Memory B cell (primary cell): Measurements from ENCODE around the gene USP5.
"Not testable (repeated sequence)": the region's sequence is repeated elsewhere in the genome, so short reads cannot be mapped to it uniquely, and the experiment has no call there.

Experiments used
- ATAC-seq: fragments of 150-1000 bp; cut with Tn5 transposase; 2 replicates; pipeline ENCODE4 v1.10.0; 2021; ENCODE audit warnings: low read depth, mild to moderate bottlenecking, moderate library complexity
- DNase-seq, 2 donors: peaks; one replicate each; pipeline ENCODE4 v3.0.0; 2022; ENCODE audit warnings: low spot score in 2 of 2
- H3K27ac Mint-ChIP-seq: one replicate; pipeline ENCODE4 v1.8.0; 2022; ENCODE audit warnings: mild to moderate bottlenecking, moderate library complexity, mixed read lengths
- H3K27me3 Mint-ChIP-seq: one replicate; pipeline ENCODE4 v1.8.0; 2022; ENCODE audit warnings: mixed read lengths
- H3K36me3 Mint-ChIP-seq: one replicate; pipeline ENCODE4 v1.8.0; 2022; ENCODE audit warnings: mild to moderate bottlenecking, mixed read lengths
- H3K4me1 Mint-ChIP-seq: one replicate; pipeline ENCODE4 v1.8.0; 2022; ENCODE audit warnings: mixed read lengths
- H3K4me3 Mint-ChIP-seq: one replicate; pipeline ENCODE4 v1.8.0; 2022; ENCODE audit warnings: mild to moderate bottlenecking, moderate library complexity, mixed read lengths
- H3K9me3 Mint-ChIP-seq: one replicate; pipeline ENCODE4 v1.8.0; 2022; ENCODE audit warnings: mixed read lengths

The USP5 gene

DNA sequence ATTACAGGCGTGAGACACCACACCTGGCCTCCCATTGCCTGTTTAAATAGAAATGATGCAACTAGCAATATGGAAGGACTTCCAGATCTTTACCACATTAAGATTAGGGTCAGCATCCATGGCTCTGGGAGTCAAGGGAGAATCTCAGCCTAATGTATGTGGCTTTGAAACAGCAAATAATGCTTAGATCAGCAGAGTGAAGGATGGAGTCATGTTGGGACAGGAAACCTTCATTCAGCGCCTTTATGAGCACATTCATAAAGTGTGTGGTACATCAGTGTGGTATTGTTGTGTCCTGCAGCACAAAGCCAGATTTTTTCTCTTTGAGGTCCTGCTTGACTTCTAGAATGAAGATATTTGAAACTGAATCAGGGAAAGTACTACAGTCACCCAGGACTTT lies 36.4 kb downstream of the USP5 start:
- no peaks in the 10 kb centered on the region for H3K27me3 Mint-ChIP-seq
- H3K36me3 Mint-ChIP-seq: peaks cover 4% of the 10 kb centered on the region
- DNase-seq (no peak), ATAC-seq (no peak)
- H3K4me1 Mint-ChIP-seq: peaks cover 2% of the 10 kb centered on the region
- no peak overlapping the region for H3K4me3 Mint-ChIP-seq
- no peak overlapping the region for H3K27ac Mint-ChIP-seq
- no peaks in the 10 kb centered on the region for H3K9me3 Mint-ChIP-seq

DNA sequence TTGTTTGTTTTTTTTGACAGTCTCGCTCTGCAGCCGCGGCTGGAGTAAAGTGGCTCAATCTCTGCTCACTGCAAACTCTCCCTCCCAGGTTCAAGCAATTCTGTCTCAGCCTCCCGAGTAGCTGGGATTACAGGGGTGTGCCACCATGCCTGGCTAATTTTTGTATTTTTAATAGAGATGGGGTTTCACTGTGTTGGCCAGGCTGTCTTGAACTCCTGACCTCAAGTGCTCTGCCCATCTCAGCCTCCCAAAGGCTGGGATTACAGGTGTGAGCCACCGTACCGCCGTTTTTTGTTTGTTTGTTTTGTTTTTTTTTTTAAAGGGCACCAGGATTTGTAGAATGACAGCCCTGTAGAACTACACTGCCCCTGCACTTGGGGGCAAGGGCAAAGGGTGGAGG lies 36.8 kb downstream of the USP5 start:
- H3K27me3 Mint-ChIP-seq, DNase-seq, ATAC-seq, H3K27ac Mint-ChIP-seq, H3K4me3 Mint-ChIP-seq, H3K36me3 Mint-ChIP-seq, H3K4me1 Mint-ChIP-seq, H3K9me3 Mint-ChIP-seq: not testable (repeated sequence)

DNA sequence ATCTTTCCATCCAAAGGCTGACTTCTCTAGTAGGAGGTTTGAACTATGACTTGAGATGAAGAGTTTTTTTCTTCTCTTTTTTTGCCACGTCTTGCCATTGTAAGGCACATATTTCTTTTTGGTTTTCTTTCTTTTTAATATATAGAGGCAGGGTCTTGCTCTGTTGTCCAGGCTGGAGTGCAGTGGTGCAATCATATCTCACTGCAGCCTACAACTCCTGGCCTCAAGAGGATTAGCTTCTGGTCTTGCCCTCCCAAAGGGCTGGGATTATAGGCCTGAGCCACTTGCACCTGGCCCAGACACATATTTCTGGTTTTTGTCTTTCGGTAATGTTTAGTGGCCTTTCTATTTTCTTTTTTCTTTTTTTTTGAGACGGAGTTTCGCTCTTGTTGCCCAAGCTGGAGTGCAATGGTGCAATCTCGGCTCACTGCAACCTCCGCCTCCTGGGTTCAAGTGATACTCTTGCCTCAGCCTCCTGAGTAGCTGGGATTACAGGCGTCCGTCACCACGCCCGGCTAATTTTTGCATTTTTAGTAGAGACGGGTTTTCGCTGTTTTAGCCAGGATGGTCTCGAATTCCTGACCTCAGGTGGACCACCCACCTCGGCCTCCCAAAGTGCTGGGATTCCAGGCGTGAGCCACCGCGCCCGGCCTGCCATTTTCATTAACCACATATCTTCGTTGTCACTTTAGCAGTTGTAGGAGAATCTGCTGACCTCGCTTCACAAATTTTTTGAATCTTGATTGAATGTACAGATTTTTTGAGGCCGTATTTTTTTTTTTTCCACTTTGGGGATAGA lies 38.0 kb downstream of the USP5 start:
- not testable (repeated sequence) for H3K27me3 Mint-ChIP-seq, H3K36me3 Mint-ChIP-seq, H3K27ac Mint-ChIP-seq, H3K4me1 Mint-ChIP-seq, DNase-seq, H3K9me3 Mint-ChIP-seq, H3K4me3 Mint-ChIP-seq, ATAC-seq

DNA sequence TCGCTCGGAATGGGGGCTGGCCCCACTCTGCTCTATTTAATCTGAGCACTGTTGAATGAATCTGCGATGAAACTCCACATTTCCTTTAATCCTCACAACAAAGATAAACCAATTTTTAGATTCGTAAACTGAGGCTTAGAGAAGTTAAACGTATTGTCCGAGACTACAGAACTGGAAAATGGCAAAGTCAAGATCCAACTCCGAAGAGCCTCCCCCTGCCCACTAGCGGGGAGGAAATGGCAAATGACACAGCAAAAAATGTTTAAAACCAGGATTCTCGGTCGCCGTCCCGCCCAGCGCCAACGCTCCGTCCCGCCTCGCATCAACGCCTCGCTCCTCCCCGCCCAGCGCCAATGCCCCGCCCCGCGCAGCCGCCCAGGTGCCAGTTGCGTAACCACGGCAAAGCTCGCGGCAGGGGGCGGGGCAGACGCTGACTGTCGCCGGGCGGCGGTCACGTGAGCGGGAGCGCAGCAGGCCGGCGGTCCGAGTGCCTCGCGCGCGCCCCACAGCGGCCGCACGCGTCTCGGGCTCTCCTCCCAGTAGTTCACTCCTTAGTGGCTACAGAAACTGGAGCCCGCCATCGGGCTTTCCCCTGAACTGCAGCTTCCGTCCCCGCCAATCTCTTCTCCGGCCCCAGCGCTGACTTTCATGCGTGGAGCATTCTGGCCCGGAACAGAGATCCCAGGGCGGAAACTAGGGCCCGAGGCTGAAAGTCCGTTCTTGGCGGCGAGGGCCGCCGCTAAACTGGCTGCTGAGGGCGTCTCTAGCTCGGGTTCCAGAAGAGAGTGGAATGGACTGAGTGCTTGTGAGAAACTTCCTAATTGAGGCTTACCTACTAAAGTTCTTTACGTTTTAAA lies 39.1 kb downstream of the USP5 start:
- H3K4me1 Mint-ChIP-seq: peaks cover 2% of the 10 kb centered on the region
- DNase-seq: peak; percentile 96 to 98
- no peaks in the 10 kb centered on the region for H3K9me3 Mint-ChIP-seq
- H3K27ac Mint-ChIP-seq: peak overlapping the region; percentile 91
- H3K36me3 Mint-ChIP-seq: no peaks in the 10 kb centered on the region
- ATAC-seq: peak; percentile 92
- peak overlapping the region; percentile 85 for H3K4me3 Mint-ChIP-seq
- no peaks in the 10 kb centered on the region for H3K27me3 Mint-ChIP-seq

DNA sequence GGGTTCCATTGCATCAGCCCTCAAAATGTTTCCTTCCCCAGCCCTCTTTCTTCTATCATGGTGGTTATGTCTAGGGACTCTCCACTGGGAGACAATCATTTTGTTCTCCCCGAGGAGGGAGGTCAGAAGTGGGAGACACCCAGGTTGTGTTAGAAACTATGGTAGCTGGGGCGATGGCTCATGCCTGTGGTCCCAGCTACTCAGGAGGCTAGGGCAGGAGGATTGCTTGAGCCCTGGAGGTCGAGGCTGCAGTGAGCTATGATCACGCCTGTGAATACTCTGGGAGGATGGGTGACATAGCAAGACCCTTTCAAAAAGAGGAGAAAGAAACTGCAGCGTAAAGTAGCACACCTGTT lies 39.7 kb downstream of the USP5 start:
- peak overlapping the region; percentile 85 for H3K4me3 Mint-ChIP-seq
- no peaks in the 10 kb centered on the region for H3K27me3 Mint-ChIP-seq
- H3K9me3 Mint-ChIP-seq: no peaks in the 10 kb centered on the region
- no peaks in the 10 kb centered on the region for H3K36me3 Mint-ChIP-seq
- ATAC-seq (no peak), DNase-seq (no peak)
- H3K4me1 Mint-ChIP-seq: peaks cover 2% of the 10 kb centered on the region
- peak overlapping the region; percentile 91 for H3K27ac Mint-ChIP-seq

DNA sequence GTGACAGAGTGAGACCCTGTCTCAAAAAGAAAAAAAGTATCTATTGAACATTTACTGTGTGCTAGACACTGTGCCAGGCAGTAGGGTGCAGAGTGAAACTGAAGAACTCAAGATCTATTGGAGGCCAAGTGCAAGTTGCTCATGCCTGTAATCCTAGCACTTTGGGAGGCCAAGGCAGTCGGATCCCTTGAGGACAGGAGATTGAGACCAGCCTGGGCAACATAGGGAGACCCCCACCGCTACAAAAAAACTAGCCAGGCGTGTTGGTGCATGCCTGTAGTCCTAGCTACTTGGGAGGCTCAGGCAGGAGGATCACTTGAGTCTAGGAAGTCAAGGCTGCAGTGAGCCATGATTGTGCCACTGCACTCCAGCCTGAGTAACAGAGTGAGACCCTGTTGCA lies 40.7 kb downstream of the USP5 start:
- not testable (repeated sequence) for H3K4me1 Mint-ChIP-seq, H3K9me3 Mint-ChIP-seq, DNase-seq, H3K27me3 Mint-ChIP-seq, H3K36me3 Mint-ChIP-seq, ATAC-seq, H3K27ac Mint-ChIP-seq
- peak overlapping the region; percentile 24 for H3K4me3 Mint-ChIP-seq

DNA sequence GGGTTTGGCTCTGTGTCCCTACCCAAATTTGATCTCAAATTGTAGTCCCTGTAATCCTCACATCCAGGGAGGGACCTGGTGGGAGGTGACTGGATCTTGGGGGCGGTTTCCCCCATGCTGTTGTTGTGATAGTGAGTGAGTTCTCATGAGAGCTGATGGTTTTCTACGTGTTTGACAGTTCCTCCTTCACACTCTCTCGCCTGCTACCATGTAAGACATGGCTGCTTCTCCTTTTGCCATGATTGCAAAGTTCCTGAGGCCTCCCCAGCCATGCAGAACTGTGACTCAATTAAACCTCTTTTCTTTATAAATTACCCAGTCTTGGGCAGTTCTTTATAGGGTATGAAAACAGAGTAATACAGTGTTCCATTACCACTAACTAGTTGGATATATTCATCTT lies 42.4 kb downstream of the USP5 start:
- Mint-ChIP-seq H3K9me3 (no peaks in the 10 kb centered on the region), H3K27me3 (no peaks in the 10 kb centered on the region), H3K4me3 (no peak overlapping the region), H3K27ac (no peak overlapping the region), H3K4me1 (peaks cover 3% of the 10 kb centered on the region), H3K36me3 (no peaks in the 10 kb centered on the region)
- ATAC-seq (no peak), DNase-seq (no peak)

DNA sequence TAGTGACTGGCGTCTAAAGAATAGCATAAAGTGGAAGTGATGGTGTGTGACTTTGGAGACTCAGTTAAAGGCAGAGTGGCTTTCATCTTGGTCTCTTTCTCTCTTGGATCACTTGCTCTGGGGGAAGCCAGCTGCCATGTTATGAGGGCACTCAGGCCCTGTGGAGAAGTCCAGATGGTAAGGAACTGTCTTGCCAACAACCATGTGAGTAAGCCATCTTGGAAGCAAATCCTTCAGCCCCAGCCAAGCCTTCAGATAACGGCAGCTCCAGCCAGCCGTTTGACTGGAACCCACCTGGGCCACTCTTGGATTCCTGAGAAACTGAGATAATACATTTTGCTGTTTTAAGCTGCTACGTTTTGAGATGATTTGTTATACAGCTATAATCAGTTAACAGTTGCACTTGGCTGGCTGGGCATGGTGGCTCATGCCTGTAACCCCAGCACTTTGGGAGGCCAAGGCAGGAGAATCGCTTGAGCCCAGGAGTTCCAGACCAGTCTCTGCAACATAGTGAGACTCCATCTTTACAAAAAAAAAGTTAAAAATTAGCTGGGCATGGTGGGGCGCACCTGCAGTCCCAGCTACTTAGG lies 45.0 kb downstream of the USP5 start:
- no peaks in the 10 kb centered on the region for H3K36me3 Mint-ChIP-seq
- H3K4me3 Mint-ChIP-seq: no peak overlapping the region
- DNase-seq (no peak), ATAC-seq (no peak)
- no peak overlapping the region for H3K27ac Mint-ChIP-seq
- H3K4me1 Mint-ChIP-seq: peaks cover 4% of the 10 kb centered on the region
- H3K27me3 Mint-ChIP-seq: no peaks in the 10 kb centered on the region
- H3K9me3 Mint-ChIP-seq: no peaks in the 10 kb centered on the region

DNA sequence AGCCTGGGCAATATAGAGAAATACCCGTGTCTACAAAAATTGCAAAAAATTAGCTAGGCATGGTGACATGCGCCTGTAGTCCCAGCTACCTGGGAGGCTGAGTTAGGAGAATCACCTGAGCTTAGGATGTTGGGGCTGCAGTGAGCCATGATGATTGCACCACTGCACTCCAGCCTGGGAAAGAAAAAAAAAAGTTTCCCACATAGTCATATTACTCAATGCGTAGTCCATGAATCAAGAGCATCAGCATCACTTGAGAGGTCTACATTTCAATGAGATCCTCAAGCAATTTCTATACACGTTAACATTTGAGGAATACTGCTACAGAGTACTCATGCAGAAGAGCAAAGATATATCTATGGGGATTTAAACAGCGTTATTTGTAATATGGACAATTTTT lies 47.5 kb downstream of the USP5 start:
- H3K4me3 Mint-ChIP-seq: no peak overlapping the region
- no peaks in the 10 kb centered on the region for H3K9me3 Mint-ChIP-seq
- peaks cover 9% of the 10 kb centered on the region for H3K4me1 Mint-ChIP-seq
- no peak for DNase-seq
- H3K27me3 Mint-ChIP-seq: no peaks in the 10 kb centered on the region
- no peak overlapping the region for H3K27ac Mint-ChIP-seq
- ATAC-seq: no peak
- H3K36me3 Mint-ChIP-seq: no peaks in the 10 kb centered on the region

DNA sequence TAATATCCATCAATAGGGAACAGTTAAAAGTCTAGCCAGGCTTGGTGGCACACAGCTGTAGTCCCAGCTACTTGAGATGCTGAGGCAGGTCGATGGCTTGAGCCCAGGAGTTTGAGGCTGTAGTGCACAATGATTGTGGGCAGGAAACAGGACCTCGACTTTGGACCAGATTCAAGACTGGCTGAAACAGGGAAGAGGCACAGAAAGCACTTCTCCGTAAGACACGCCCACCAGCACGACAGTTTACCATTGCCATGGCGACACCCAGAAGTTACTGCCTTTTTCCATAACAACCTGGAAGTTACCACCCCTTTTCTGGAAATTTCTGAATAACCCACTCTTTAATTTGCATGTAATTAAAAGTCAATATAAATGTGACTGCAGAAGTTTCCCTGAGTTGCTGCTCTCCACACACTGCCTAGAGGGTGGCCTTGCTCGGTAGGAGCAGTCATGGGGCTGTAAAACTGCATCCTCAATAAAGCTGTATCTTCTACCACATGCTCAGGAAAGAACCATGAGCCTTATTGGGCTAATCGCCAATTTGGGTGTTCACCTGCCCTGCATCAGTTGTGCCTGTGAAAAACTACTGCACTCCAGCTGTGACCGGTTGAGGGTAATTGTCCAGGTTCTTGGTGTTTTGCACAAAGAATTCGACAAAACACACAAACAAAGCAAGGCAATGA lies 48.0 kb downstream of the USP5 start:
- H3K4me3 Mint-ChIP-seq: no peak overlapping the region
- no peak for DNase-seq

DNA sequence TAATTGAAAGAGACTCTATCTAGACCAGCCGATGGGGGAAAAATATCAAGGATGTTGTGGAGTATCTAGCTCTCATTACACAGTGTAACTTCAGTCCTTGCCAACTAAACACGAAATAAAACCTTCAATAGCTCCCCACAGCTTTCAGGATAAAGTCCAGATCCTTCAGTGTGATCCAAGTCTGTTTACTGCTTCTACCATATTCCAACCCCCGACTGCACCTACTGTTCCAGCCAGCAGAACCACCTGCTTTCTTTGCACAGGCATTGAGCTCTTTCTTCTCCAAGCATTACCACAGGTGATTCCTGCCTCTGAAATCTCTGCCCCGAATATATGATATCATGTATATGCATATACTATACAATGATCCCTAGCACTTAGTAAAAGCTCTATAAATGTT lies 50.5 kb downstream of the USP5 start:
- no peak for DNase-seq
- Mint-ChIP-seq H3K4me3 (no peak overlapping the region), H3K4me1 (peaks cover 9% of the 10 kb centered on the region), H3K9me3 (no peaks in the 10 kb centered on the region), H3K27ac (no peak overlapping the region), H3K36me3 (peaks cover 1% of the 10 kb centered on the region), H3K27me3 (no peaks in the 10 kb centered on the region)
- no peak for ATAC-seq

More for the DNA sequence above, 48.0 kb downstream of the USP5 start:
- no peaks in the 10 kb centered on the region for H3K36me3 Mint-ChIP-seq
- no peak overlapping the region for H3K27ac Mint-ChIP-seq
- peaks cover 9% of the 10 kb centered on the region for H3K4me1 Mint-ChIP-seq
- H3K27me3 Mint-ChIP-seq: no peaks in the 10 kb centered on the region
- no peak for ATAC-seq
- no peaks in the 10 kb centered on the region for H3K9me3 Mint-ChIP-seq

DNA sequence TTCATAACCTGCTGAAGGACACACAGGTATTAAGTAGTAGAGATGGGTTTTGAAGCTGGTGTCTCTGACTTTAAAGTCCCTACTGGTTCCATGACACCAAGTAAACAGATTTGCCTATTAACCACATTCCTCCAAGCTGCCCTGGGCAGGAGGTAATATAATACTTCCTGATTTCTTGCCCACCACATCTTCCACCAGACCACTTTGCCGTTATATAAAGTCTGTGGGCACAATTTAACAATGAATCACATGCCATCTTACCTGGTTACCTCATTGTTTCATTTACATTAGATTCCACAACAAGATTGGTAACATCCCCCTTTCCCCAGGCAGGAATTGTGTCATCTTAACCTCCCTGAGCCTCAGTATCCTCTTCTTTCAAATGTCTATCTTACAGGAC lies 51.8 kb downstream of the USP5 start:
- ATAC-seq: no peak
- peaks cover 9% of the 10 kb centered on the region for H3K4me1 Mint-ChIP-seq
- no peaks in the 10 kb centered on the region for H3K27me3 Mint-ChIP-seq
- no peak overlapping the region for H3K27ac Mint-ChIP-seq
- DNase-seq: no peak
- peaks cover 1% of the 10 kb centered on the region for H3K36me3 Mint-ChIP-seq
- no peak overlapping the region for H3K4me3 Mint-ChIP-seq
- H3K9me3 Mint-ChIP-seq: no peaks in the 10 kb centered on the region

DNA sequence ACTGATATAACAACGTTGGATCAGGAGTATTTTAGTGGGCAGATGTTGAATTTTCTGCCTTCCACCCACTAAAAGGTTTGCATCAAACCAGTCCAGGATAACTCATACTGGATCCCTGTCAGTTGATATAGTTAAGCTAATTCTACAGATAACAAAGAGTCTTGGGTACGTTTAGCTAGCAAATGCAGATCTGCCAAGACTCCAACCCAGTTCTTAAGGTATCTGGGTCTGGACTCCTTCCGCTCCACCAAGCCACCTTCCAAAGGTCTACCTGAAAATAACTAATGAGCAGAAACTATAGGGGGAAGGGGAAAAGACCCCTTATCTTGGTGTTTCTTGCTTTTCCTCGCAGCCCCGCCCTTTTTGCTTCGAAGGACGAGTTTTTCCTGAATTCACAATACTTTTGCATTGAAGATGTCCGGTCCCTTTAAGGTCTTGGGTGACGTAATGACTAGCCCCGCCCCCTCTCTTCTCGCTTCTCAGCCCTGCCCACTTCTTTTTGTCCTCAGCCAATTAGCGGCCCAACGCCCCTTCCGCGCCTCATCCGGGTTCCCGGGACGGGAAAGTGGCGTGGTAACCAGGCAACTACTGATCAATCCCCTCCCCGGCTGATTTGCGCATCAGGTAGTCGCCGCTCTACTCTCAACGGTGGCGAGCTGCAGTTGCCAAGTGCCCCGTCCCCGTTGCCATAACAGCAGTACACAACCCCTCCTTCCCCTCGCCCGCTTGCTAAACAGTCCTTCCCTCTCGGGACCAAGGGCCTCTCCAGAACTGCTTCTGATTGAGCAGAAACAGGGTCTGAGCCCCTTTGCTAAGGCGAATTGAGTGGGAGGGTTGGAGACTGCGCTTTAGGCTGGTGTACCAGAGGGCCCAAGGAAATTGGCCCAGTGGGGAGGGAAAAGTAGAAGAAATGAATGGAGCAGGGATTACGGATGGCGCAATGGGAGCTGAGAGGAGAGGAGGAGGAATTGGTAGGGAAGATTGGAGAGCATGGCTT lies 52.6 kb downstream of the USP5 start, which contains the start of gene LRRC23:
Gene LRRC23, plus strand, starts transcription at position 543 of the 997 bp plus-strand sequence. CDS start 812 bp downstream, outside the sequence.
- Mint-ChIP-seq H3K4me3 (no peak within 1 kb of the TSS), H3K4me1 (peaks cover 6% of the 10 kb centered on the region), H3K9me3 (no peaks in the 10 kb centered on the region), H3K36me3 (peaks cover 1% of the 10 kb centered on the region), H3K27ac (no peak within 1 kb of the TSS), H3K27me3 (no peaks in the 10 kb centered on the region)
- ATAC-seq: peak; percentile 95
- peak; percentile 89 to 96 for DNase-seq
